Measurements from ENCODE around the gene CAMSAP1. TPM values are rescaled to one million over a fixed set of nuclear protein-coding genes. Genes with fewer than 3 reads are reported as not detected.

Gene CAMSAP1
- total and polyA plus RNA-seq, 2 donors from 2014 or later = 3.3 to 38.6 TPM

- Histone ChIP-seq H3K4me3 (ENCODE audit: low read length in 3 of 3) (no peak overlapping the region), H3K9ac (ENCODE audit: low read length in 3 of 3) (no peak overlapping the region), H3K4me1 (ENCODE audit: control insufficient read depth in 2 of 3, insufficient read depth in 2 of 3, low read depth in 1 of 3, low read length in 3 of 3) (no peaks in the 10 kb centered on the region), H3K9me3 (ENCODE audit: control insufficient read depth in 2 of 3, insufficient read depth in 1 of 3, low read length in 3 of 3) (no peaks in the 10 kb centered on the region), H3K36me3 (ENCODE audit: control insufficient read depth in 2 of 3, insufficient read depth in 3 of 3, low read length in 3 of 3) (no peaks in the 10 kb centered on the region), H3K27ac (ENCODE audit: low read depth in 2 of 2, low read length in 2 of 2) (no peak overlapping the region), H3K27me3 (ENCODE audit: control insufficient read depth, insufficient read depth, low read length) (no peaks in the 10 kb centered on the region)
- no peak for DNase-seq
- TF ChIP-seq CTCF (IDR thresholded peaks at IDR 0.05; ENCODE audit: borderline replicate concordance, extremely low read depth, insufficient read depth) = no peak
- FAIRE-seq = no peak
- intact Hi-C loops (cut with DNase I) = no loop called here
Measured at GRCh38 chr9:135795391-135795790, 112.0 kb downstream of the CAMSAP1 start.

- Histone ChIP-seq H3K4me3 (ENCODE audit: low read length in 3 of 3) (no peak overlapping the region), H3K27me3 (ENCODE audit: control insufficient read depth, insufficient read depth, low read length) (no peaks in the 10 kb centered on the region), H3K27ac (ENCODE audit: low read depth in 2 of 2, low read length in 2 of 2) (no peak overlapping the region), H3K4me1 (ENCODE audit: control insufficient read depth in 2 of 3, insufficient read depth in 2 of 3, low read depth in 1 of 3, low read length in 3 of 3) (no peaks in the 10 kb centered on the region), H3K9me3 (ENCODE audit: control insufficient read depth in 2 of 3, insufficient read depth in 1 of 3, low read length in 3 of 3) (no peaks in the 10 kb centered on the region), H3K9ac (ENCODE audit: low read length in 3 of 3) (no peak overlapping the region), H3K36me3 (ENCODE audit: control insufficient read depth in 2 of 3, insufficient read depth in 3 of 3, low read length in 3 of 3) (no peaks in the 10 kb centered on the region)
- intact Hi-C loops (cut with DNase I) = no loop called here
- no peak for TF ChIP-seq CTCF (IDR thresholded peaks at IDR 0.05; ENCODE audit: borderline replicate concordance, extremely low read depth, insufficient read depth)
- FAIRE-seq (no peak), DNase-seq (no peak)
Measured at GRCh38 chr9:135794361-135794885, 112.9 kb downstream of the CAMSAP1 start.

- Histone ChIP-seq H3K36me3 (ENCODE audit: control insufficient read depth in 2 of 3, insufficient read depth in 3 of 3, low read length in 3 of 3) (no peaks in the 10 kb centered on the region), H3K9me3 (ENCODE audit: control insufficient read depth in 2 of 3, insufficient read depth in 1 of 3, low read length in 3 of 3) (no peaks in the 10 kb centered on the region), H3K27ac (ENCODE audit: low read depth in 2 of 2, low read length in 2 of 2) (no peak overlapping the region), H3K4me1 (ENCODE audit: control insufficient read depth in 2 of 3, insufficient read depth in 2 of 3, low read depth in 1 of 3, low read length in 3 of 3) (no peaks in the 10 kb centered on the region), H3K9ac (ENCODE audit: low read length in 3 of 3) (no peak overlapping the region), H3K4me3 (ENCODE audit: low read length in 3 of 3) (no peak overlapping the region), H3K27me3 (ENCODE audit: control insufficient read depth, insufficient read depth, low read length) (no peaks in the 10 kb centered on the region)
- no peak for FAIRE-seq
- intact Hi-C loops (cut with DNase I) = no loop called here
- DNase-seq = no peak
- TF ChIP-seq CTCF (IDR thresholded peaks at IDR 0.05; ENCODE audit: borderline replicate concordance, extremely low read depth, insufficient read depth) = no peak
Measured at GRCh38 chr9:135794057-135794335, 113.3 kb downstream of the CAMSAP1 start.
